Keratinocyte (primary cell): ENCODE data around the gene LPAR6. TPM values are rescaled to one million over a fixed set of nuclear protein-coding genes. Genes with fewer than 3 reads are reported as not detected.

Experiments used
- DNase-seq: peaks from one replicate; pipeline ENCODE4 v3.0.0-alpha.2; 2011; ENCODE audit warnings: low read depth, missing footprints, low spot score
- FAIRE-seq: peaks from 2 replicates; lab custom pipeline; 2011; peaks lifted over from hg19 to GRCh38; lab: Jason Lieb, UNC
- H2AFZ ChIP-seq: 2 replicates; pipeline ENCODE4 v1.6.0; 2012; ENCODE audit warnings: low read length, control low read depth, inconsistent platforms; ENCODE audit not compliant: control insufficient read depth
- H3K27ac ChIP-seq: 2 replicates; pipeline ENCODE4 v1.5.1; 2011; ENCODE audit warnings: low read length; ENCODE audit not compliant: control insufficient read depth, insufficient read depth
- H3K27me3 ChIP-seq: 3 replicates; pipeline ENCODE4 v1.6.0; 2011; ENCODE audit warnings: low read length; ENCODE audit not compliant: control insufficient read depth, insufficient read depth; ENCODE audit errors: extremely low read depth
- H3K36me3 ChIP-seq, 2 experiments: 2 replicates in 1 of 2; 3 replicates in 1 of 2; pipeline ENCODE4 v1.5.1; 2011; ENCODE audit warnings: low read length in 2 of 2, mild to moderate bottlenecking in 1 of 2; ENCODE audit not compliant: control insufficient read depth in 2 of 2, insufficient read depth in 2 of 2; ENCODE audit errors: extremely low read depth in 1 of 2
- H3K4me1 ChIP-seq: 3 replicates; pipeline ENCODE4 v1.5.1; 2011; ENCODE audit warnings: low read length; ENCODE audit not compliant: control insufficient read depth, insufficient read depth; ENCODE audit errors: extremely low read depth
- H3K4me2 ChIP-seq: 3 replicates; pipeline ENCODE4 v1.6.0; 2011; ENCODE audit warnings: low read depth, low read length; ENCODE audit not compliant: control insufficient read depth, insufficient read depth; ENCODE audit errors: extremely low read depth
- H3K4me3 ChIP-seq, 3 experiments: fragments of 200-600 bp in 1 of 3; sonication (generic) in 1 of 3; 2 replicates in 2 of 3; 3 replicates in 1 of 3; pipeline ENCODE4 v1.5.1; 2011 to 2016; ENCODE audit warnings: low read length in 3 of 3, mild to moderate bottlenecking in 3 of 3, control low read depth in 2 of 3, inconsistent platforms in 1 of 3, low read depth in 1 of 3, mixed read lengths in 1 of 3, mixed run types in 1 of 3, moderate library complexity in 1 of 3; ENCODE audit not compliant: control insufficient read depth in 2 of 3, insufficient read depth in 2 of 3; ENCODE audit errors: extremely low read depth in 1 of 3
- H3K79me2 ChIP-seq: 2 replicates; pipeline ENCODE4 v1.6.0; 2012; ENCODE audit warnings: low read length; ENCODE audit not compliant: control insufficient read depth, insufficient read depth
- H3K9ac ChIP-seq: 3 replicates; pipeline ENCODE4 v1.6.0; 2011; ENCODE audit warnings: low read length; ENCODE audit not compliant: control insufficient read depth, insufficient read depth; ENCODE audit errors: extremely low read depth
- H3K9me1 ChIP-seq: 3 replicates; pipeline ENCODE4 v1.6.0; 2011; ENCODE audit warnings: low read length; ENCODE audit not compliant: control insufficient read depth, insufficient read depth; ENCODE audit errors: extremely low read depth
- H3K9me3 ChIP-seq: 2 replicates; pipeline ENCODE4 v1.5.1; 2012; ENCODE audit warnings: low read depth, low read length; ENCODE audit not compliant: control insufficient read depth
- H4K20me1 ChIP-seq: 3 replicates; pipeline ENCODE4 v1.6.0; 2011; ENCODE audit warnings: low read length; ENCODE audit not compliant: control insufficient read depth, insufficient read depth; ENCODE audit errors: extremely low read depth
- EZH2 ChIP-seq: IDR thresholded peaks from one replicate; pipeline ENCODE4 v1.6.1; 2012; ENCODE audit warnings: inconsistent platforms, mild to moderate bottlenecking, low read length, moderate library complexity
- dilution Hi-C: fragments of 300-500 bp; cut with MboI; formaldehyde crosslinking; loops from one replicate; pipeline ENCODE4 v1.7.0; 2020; ENCODE audit warnings: low sequenced_read_pairs; ENCODE audit not compliant: extremely low pct_ligation_motif_present
- polyA plus RNA-seq, 5 experiments: library from polyadenylated mRNA; depleted of rRNA in 3 of 5; stranded (reverse) in 3 of 5; stranded (forward) in 1 of 5; unstranded in 1 of 5; fragments of >200 nt; gene quantifications; 1 replicate in 1 of 5; 2 replicates in 3 of 5; 3 replicates in 1 of 5; pipeline versions ENCODE4 v1.2.1 to v1.2.3, GENCODE V29; 2011 to 2012; ENCODE audit warnings: missing spikeins in 2 of 5, low read depth in 1 of 5, low replicate concordance in 1 of 5
- TF ChIP-seq, protein P1 (sequence below), 3 experiments: IDR thresholded peaks in 1 of 3; conservative IDR thresholded peaks in 1 of 3; optimal IDR thresholded peaks in 1 of 3; 2 replicates in 2 of 3; 3 replicates in 1 of 3; pipeline versions ENCODE3 to v1.5.1; 2011; ENCODE audit warnings: low read length in 3 of 3, mild to moderate bottlenecking in 3 of 3, moderate library complexity in 2 of 3, control low read depth in 1 of 3, inconsistent platforms in 1 of 3; ENCODE audit not compliant: insufficient read depth in 2 of 3; ENCODE audit errors: extremely low read depth in 1 of 3

LPAR6 gene
- polyA plus RNA-seq, 1 donor (not counting 4 experiments of a cell fraction or from before 2014, with no cell fraction given), result 20.0 TPM

- H3K27me3 ChIP-seq, result no peaks in the 10 kb centered on the region
- peaks cover 50% of the 10 kb centered on the region for H3K4me1 ChIP-seq
- H3K9ac ChIP-seq, result no peak overlapping the region
- peak overlapping the region; percentile 9 for H3K4me2 ChIP-seq
- dilution Hi-C loops, result no loop called here
- peak overlapping the region; percentile 81 for H3K27ac ChIP-seq
- H2AFZ ChIP-seq, result no peak overlapping the region
- DNase-seq (no peak), FAIRE-seq (no peak)
- no peaks in the 10 kb centered on the region for H3K36me3 ChIP-seq
- H3K9me1 ChIP-seq, result no peaks in the 10 kb centered on the region
- no peak overlapping the region for H3K4me3 ChIP-seq
- H3K9me3 ChIP-seq, result no peaks in the 10 kb centered on the region
- no peaks in the 10 kb centered on the region for H3K79me2 ChIP-seq
- H4K20me1 ChIP-seq, result no peaks in the 10 kb centered on the region
- TF ChIP-seq, protein P1, sequence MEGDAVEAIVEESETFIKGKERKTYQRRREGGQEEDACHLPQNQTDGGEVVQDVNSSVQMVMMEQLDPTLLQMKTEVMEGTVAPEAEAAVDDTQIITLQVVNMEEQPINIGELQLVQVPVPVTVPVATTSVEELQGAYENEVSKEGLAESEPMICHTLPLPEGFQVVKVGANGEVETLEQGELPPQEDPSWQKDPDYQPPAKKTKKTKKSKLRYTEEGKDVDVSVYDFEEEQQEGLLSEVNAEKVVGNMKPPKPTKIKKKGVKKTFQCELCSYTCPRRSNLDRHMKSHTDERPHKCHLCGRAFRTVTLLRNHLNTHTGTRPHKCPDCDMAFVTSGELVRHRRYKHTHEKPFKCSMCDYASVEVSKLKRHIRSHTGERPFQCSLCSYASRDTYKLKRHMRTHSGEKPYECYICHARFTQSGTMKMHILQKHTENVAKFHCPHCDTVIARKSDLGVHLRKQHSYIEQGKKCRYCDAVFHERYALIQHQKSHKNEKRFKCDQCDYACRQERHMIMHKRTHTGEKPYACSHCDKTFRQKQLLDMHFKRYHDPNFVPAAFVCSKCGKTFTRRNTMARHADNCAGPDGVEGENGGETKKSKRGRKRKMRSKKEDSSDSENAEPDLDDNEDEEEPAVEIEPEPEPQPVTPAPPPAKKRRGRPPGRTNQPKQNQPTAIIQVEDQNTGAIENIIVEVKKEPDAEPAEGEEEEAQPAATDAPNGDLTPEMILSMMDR (optimal IDR thresholded peaks at IDR 0.05 in 1 of 3, IDR thresholded peaks at IDR 0.05 in 1 of 3, conservative IDR thresholded peaks at IDR 0.05 in 1 of 3; ENCODE audit: extremely low read depth in 1 of 3, insufficient read depth in 2 of 3, low read length in 3 of 3), result no peak
- TF ChIP-seq EZH2, result no peak
These were observed 10.5 kb downstream of the LPAR6 start for GRCh38 chr13:48402325-48402932.

DNA sequence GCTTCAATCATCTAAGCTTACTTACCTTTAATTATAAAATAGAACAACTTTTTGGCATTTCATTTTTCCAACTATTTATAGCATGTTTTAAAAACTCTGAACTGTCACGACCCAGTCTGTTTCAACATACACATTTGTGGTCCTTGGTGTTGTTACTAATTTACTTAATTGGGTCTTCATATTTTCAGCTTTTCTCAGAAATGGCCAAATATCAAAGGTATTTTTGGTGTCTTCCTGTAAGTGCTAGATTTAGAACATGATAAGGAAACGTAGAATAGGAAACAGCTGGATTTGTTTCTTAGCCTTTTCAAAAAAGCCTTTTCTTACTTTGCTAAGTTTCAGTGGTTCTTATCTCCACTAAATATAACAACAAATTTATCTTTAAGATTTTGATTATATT lies 11.4 kb downstream of the LPAR6 start:
- Histone ChIP-seq H2AFZ (no peak overlapping the region), H3K4me2 (peak overlapping the region; percentile 84), H4K20me1 (no peaks in the 10 kb centered on the region), H3K4me1 (peaks cover 49% of the 10 kb centered on the region), H3K79me2 (no peaks in the 10 kb centered on the region), H3K9ac (peak overlapping the region; percentile 58), H3K9me1 (no peaks in the 10 kb centered on the region), H3K27ac (peak overlapping the region; percentile 81), H3K27me3 (no peaks in the 10 kb centered on the region), H3K4me3 (peak overlapping the region in 2 of 3 experiments; percentile 5 to 55), H3K36me3 (no peaks in the 10 kb centered on the region), H3K9me3 (no peaks in the 10 kb centered on the region)
- FAIRE-seq (peak; percentile 5), DNase-seq (no peak)
- no peak for TF ChIP-seq EZH2
- TF ChIP-seq, protein P1 (optimal IDR thresholded peaks at IDR 0.05 in 1 of 3, IDR thresholded peaks at IDR 0.05 in 1 of 3, conservative IDR thresholded peaks at IDR 0.05 in 1 of 3; ENCODE audit: extremely low read depth in 1 of 3, insufficient read depth in 2 of 3, low read length in 3 of 3), result no peak
- dilution Hi-C loops, result no loop called here
